Measurements from ENCODE around the gene MAP1LC3A.

DNA sequence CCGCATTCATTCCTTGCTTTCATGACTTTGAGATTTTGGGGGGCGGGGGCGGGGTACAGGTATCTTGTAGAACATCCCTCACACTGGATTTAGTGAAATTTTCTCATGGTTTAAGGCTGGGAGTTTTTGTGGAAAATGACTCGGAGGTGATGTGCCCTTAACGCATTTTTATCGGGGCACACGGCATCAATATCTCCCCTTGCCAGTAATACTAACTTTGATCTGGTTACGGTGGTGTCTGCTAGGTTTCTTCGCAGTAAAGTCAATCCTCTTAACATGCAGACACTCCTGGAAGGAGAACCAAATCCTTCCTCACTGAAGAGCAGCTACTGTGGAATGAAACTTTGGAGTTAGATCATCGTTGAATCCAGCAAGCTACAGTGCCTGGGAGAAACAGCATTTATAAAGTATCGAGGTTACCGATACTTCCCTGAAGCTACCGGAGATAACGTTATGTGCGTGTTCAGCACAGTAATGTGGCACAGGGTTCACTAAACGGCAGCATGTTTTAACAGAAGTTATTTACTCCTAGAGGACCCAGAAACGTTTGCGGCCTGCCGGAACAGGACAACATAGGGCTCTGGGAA lies 43.5 kb upstream of the MAP1LC3A start:
- TF ChIP-seq, protein P1, sequence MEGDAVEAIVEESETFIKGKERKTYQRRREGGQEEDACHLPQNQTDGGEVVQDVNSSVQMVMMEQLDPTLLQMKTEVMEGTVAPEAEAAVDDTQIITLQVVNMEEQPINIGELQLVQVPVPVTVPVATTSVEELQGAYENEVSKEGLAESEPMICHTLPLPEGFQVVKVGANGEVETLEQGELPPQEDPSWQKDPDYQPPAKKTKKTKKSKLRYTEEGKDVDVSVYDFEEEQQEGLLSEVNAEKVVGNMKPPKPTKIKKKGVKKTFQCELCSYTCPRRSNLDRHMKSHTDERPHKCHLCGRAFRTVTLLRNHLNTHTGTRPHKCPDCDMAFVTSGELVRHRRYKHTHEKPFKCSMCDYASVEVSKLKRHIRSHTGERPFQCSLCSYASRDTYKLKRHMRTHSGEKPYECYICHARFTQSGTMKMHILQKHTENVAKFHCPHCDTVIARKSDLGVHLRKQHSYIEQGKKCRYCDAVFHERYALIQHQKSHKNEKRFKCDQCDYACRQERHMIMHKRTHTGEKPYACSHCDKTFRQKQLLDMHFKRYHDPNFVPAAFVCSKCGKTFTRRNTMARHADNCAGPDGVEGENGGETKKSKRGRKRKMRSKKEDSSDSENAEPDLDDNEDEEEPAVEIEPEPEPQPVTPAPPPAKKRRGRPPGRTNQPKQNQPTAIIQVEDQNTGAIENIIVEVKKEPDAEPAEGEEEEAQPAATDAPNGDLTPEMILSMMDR (IDR thresholded peaks at IDR 0.05; ENCODE audit: extremely low read depth in 1 of 2, insufficient read depth in 1 of 2, low read depth in 1 of 2, low read length in 2 of 2), result no peak
- no peak for TF ChIP-seq EZH2 (IDR thresholded peaks at IDR 0.05; ENCODE audit: borderline replicate concordance, low read depth, low read length, severe bottlenecking)
- TF ChIP-seq POLR2A (IDR thresholded peaks at IDR 0.05; ENCODE audit: low read depth, low read length), result no peak
- TF ChIP-seq, protein P2, sequence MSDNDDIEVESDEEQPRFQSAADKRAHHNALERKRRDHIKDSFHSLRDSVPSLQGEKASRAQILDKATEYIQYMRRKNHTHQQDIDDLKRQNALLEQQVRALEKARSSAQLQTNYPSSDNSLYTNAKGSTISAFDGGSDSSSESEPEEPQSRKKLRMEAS (IDR thresholded peaks at IDR 0.05; ENCODE audit: insufficient read depth, insufficient read length), result no peak
- TF ChIP-seq POLR2AphosphoS5 (IDR thresholded peaks at IDR 0.05; ENCODE audit: insufficient read depth, low read depth, low read length), result no peak
- no peak for TF ChIP-seq JUN (IDR thresholded peaks at IDR 0.05; ENCODE audit: borderline replicate concordance, insufficient read depth, insufficient read length, low read depth)
- TF ChIP-seq MYC (IDR thresholded peaks at IDR 0.05; ENCODE audit: low read depth, low read length), result no peak
- no peak for TF ChIP-seq GATA2 (IDR thresholded peaks at IDR 0.05; ENCODE audit: insufficient read depth, insufficient read length, low read depth, low read length)

Measured in endothelial cell of umbilical vein (primary cell).